Lower leg skin (tissue), 4 donors: Measurements from ENCODE around the gene ARHGAP10. TPM values are rescaled to one million over a fixed set of nuclear protein-coding genes. Genes with fewer than 3 reads are reported as not detected.

Source experiments
- DNase-seq, 2 donors: peaks; one replicate each; pipeline ENCODE4 v3.0.0-alpha.2; 2019; ENCODE audit warnings: low spot score in 2 of 2
- H3K4me3 ChIP-seq: fragments of 200-600 bp; sonication (generic); 2 replicates; pipeline ENCODE4 v1.5.1; 2017; ENCODE audit warnings: mild to moderate bottlenecking, low read depth; ENCODE audit not compliant: poor library complexity, severe bottlenecking
- CTCF ChIP-seq, 3 donors: fragments of 450-650 bp; IDR thresholded peaks; one replicate each; pipeline ENCODE4 v1.5.1; 2016; ENCODE audit warnings: antibody characterized with exemption in 3 of 3, mild to moderate bottlenecking in 3 of 3, moderate library complexity in 2 of 3
- POLR2A ChIP-seq, 2 donors: fragments of 450-650 bp; IDR thresholded peaks; one replicate each; pipeline ENCODE4 v1.6.1; 2016 to 2017; ENCODE audit warnings: antibody characterized with exemption in 2 of 2, mild to moderate bottlenecking in 1 of 2, moderate library complexity in 1 of 2
- WGBS, 2 donors: methylation state at CpG; one replicate each; pipeline ENCODE4 v1.1.5; 2018; 5-methylcytosine and 5-hydroxymethylcytosine counted together
- intact Hi-C: fragments of 100-400 bp; cut with DNase I; formaldehyde crosslinking; loops from one replicate; pipeline ENCODE4 v1.15.0; 2023; ENCODE audit warnings: low total_unique reads
- total RNA-seq, 4 donors: library from RNA; depleted of rRNA; stranded (reverse); fragments of >200 nt; gene quantifications; one replicate each; pipeline ENCODE4 v1.1.0, GENCODE V29; 2016

The ARHGAP10 gene
- total RNA-seq, 4 donors from 2014 or later: 30.6 to 45.8 (median 37.9) TPM

- intact Hi-C loops: no loop called here
- TF ChIP-seq CTCF (IDR thresholded peaks at IDR 0.05) (no peak), POLR2A (IDR thresholded peaks at IDR 0.05) (no peak)
- H3K4me3 ChIP-seq: no peak overlapping the region
- DNase-seq: no peak
- 81 to 86% methylated on average over 7 of the region's 7 CpGs for WGBS, 2 donors
These were observed 68.2 kb downstream of the ARHGAP10 start for GRCh38 chr4:147799986-147800555.

- 69 to 75% methylated on average over 4 of the region's 4 CpGs for WGBS, 2 donors
- no peak for TF ChIP-seq POLR2A (IDR thresholded peaks at IDR 0.05)
- no peak for TF ChIP-seq CTCF (IDR thresholded peaks at IDR 0.05)
- intact Hi-C loops: no loop called here
- DNase-seq: no peak
- H3K4me3 ChIP-seq: no peak overlapping the region
These were observed 69.9 kb downstream of the ARHGAP10 start for GRCh38 chr4:147801820-147802219.

DNA sequence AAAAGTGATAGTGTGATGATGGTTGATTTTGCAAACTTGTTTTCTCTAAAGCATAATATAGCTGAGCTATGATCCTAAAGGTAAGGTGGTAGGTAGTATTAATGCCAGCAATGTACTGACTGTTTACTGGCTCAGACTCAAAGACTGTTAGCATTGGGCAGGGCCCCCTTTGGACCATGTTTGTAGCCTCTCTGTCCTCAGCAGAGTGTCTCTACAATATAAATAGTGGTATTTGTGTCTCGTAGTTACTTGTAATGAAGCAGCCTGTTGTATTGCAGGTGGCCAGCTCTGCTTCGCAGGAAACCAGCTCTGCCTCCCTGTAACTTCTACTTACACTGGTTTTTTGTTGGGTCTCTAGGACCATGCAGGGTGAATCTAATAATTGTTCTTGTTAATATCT lies 70.5 kb downstream of the ARHGAP10 start:
- DNase-seq: no peak
- 94 to 96% methylated on average over 2 of the region's 2 CpGs for WGBS, 2 donors
- intact Hi-C loops: no loop called here
- H3K4me3 ChIP-seq: no peak overlapping the region
- TF ChIP-seq POLR2A (IDR thresholded peaks at IDR 0.05) (no peak), CTCF (IDR thresholded peaks at IDR 0.05) (no peak)

DNA sequence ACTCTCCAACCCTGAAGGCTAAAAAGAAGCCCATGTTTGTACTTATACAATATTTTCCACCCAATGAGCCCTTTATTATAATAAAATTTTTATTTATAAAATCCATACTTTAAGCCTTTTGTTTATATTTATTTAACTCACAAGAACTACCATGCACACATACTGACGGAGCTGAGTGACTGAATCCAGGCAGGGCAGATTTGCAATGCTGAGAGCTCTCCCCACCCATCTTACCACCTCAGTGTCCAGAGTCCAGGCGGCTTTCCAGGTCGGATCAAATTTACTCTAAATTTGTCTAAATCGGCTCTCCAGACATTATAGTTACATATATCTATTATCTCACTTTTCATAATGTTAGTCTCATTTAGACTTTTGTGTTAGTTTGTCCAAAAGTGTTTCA lies 74.1 kb downstream of the ARHGAP10 start:
- no peak overlapping the region for H3K4me3 ChIP-seq
- intact Hi-C loops: no loop called here
- 96 to 98% methylated on average over 4 of the region's 4 CpGs for WGBS, 2 donors
- TF ChIP-seq POLR2A (IDR thresholded peaks at IDR 0.05) (no peak), CTCF (IDR thresholded peaks at IDR 0.05) (no peak)
- no peak for DNase-seq

DNA sequence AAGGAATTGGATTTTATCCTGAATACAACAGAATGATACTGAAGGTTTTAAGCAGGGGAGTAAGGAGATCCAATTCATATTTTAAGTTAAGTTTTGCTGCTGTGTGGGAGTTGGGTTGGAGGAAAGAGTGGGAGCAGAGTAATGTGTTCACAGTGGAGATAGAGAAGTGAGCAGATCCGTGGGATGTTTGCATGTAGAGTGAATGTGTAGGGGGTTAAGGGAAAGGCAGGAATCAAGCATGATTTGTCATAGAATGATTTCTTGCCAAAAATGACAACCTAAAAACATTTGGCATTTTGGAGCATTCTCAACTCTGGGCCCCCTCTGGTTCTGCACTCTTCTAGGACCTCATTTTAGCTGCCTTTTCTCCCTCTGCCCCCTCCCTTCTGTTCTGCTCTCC lies 76.6 kb downstream of the ARHGAP10 start:
- intact Hi-C loops: no loop called here
- WGBS, 2 donors: 67 to 77% methylated on average over 1 of the region's 1 CpG
- TF ChIP-seq CTCF (IDR thresholded peaks at IDR 0.05): no peak
- TF ChIP-seq POLR2A (IDR thresholded peaks at IDR 0.05): no peak
- no peak for DNase-seq
- no peak overlapping the region for H3K4me3 ChIP-seq

DNA sequence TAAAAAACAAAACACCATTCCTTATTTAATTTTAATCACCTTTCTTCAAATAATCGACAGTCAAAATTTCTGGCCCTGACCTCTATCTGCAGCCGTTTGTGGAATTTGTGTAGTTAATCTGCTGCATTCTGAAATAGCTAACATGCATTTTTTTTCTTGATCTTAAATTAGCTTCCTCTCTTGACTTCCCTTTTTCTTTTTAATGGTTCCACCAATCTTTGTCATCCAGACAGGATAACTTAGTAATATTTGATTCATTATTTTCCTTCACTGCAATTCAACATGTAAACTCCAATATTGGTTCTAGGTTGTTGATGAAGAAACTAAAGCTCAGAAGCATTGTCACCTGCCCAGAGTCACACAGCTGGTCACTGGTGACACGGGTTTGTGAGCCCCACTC lies 77.3 kb downstream of the ARHGAP10 start:
- intact Hi-C loops: no loop called here
- no peak for TF ChIP-seq CTCF (IDR thresholded peaks at IDR 0.05)
- no peak for TF ChIP-seq POLR2A (IDR thresholded peaks at IDR 0.05)
- no peak for DNase-seq
- no peak overlapping the region for H3K4me3 ChIP-seq
- 70 to 75% methylated on average over 3 of the region's 3 CpGs for WGBS, 2 donors
